Esophagus muscularis mucosa (tissue), 3 donors: ENCODE measurements around the gene SCGB1C1.

Experiments
- CTCF ChIP-seq, 3 experiments: fragments of 200-600 bp in 2 of 3; fragments of 450-650 bp in 1 of 3; sonication (generic) in 2 of 3; IDR thresholded peaks; one replicate each; pipeline ENCODE4 v1.5.1; 2017 to 2019; ENCODE audit warnings: antibody characterized with exemption in 3 of 3, mild to moderate bottlenecking in 2 of 3, moderate library complexity in 1 of 3
- POLR2A ChIP-seq: fragments of 450-650 bp; IDR thresholded peaks from one replicate; pipeline ENCODE4 v1.6.1; 2017; ENCODE audit warnings: antibody characterized with exemption, moderate library complexity, mild to moderate bottlenecking, low read depth
- POLR2AphosphoS5 ChIP-seq, 2 donors: sonication (generic); formaldehyde crosslinking; IDR thresholded peaks; one replicate each; pipeline ENCODE4 v1.6.1; 2017; ENCODE audit warnings: antibody characterized with exemption in 2 of 2

GRCh38 chr11:198236-198806, 5.4 kb downstream of the SCGB1C1 start:
- TF ChIP-seq CTCF (IDR thresholded peaks at IDR 0.05): no peak
- no peak for TF ChIP-seq POLR2A
- TF ChIP-seq POLR2AphosphoS5 (IDR thresholded peaks at IDR 0.05): no peak
